Fibroblast of skin of abdomen (primary cell): Measurements from ENCODE around the gene ZC3H14.

Source experiments
- DNase-seq: peaks from one replicate; pipeline ENCODE4 v3.0.0-alpha.2; 2013

Gene ZC3H14

DNA sequence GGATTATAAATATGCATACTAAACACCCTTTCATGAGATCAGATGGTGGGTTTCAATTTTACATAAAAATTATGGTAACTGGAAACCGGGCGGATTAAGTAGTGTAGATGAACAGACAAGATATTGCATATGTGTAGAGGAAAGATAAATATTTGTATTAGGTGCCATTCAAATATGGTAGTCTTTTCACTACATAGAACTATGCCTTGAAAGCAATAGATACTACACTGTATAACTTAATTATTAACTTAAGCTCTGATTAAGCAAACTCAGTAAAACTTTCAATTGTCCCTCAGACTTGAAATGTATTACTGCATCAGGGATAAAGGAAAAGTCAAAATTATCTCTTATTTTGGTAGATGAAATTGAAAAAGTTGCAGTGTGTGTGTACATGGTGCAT, 10.0 kb upstream of the ZC3H14 start:
- DNase-seq: no peak

DNA sequence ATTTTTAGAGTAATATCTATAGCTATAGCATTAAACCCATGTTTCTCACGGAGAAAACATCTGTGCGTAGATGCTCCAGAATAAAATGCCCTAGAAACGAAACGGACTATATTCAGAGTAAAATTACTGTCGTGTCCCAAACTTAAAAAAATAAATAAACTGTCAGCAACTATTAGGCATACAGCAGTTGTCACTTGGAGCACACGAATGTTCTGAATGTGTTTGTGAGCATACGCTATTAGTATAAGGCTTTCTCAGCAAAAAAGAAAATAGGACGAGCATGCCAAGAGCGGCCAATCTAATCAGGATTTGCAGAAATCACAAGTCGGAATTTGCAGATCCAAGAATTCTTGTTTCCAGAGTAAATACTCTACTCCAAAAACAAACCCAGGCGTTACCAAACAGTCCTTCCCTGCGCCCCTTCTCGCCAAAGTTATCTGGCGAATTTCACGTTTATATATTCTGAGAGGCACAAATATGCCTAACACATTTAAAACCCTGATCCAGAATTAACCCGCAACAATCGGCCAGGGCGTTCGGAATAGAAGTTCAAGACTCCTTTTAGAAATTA, 8.9 kb upstream of the ZC3H14 start:
- DNase-seq: no peak

DNA sequence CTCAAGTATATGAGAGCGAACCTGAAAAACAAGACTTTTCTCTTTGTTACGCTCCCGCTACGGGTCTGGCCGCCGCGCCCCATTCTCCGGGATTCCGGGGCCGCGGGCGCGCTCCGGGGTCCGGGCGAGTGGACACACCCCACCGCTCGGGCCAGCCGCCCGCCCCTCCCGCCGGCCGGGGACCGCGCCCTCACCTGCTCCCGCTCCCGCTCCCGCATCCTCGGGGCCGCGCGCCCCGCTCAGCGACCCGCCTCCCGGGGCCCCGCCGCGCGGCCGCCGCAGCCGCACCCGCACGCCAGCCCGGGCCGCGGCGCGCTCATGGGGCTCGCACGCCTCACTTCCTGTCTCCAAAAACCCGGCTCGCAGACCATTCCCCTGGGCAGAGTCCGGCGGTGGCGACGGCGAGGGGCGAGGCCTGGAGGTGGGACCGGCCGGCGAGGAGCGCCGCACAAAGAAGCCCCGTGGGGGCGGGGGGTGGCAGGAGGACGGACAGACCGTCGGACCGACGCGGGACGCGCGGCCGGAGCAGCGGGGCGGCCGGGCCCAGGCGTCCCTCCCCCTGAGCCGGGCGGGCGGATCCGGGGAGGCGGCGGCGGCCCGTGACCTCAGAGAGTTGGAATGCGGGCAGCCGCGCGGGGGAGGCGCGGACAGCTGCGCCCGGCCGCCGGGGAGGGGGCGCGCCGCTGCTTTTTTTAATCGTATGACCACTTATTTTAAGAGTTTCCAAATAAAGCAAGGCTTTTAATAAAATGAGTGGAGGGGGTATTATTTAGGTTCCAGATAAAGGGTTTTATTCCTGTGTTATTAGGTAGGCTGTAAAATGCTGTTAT, 8.2 kb upstream of the ZC3H14 start, which contains the start of gene PTPN21:
Gene PTPN21 (minus strand): TSS at position 551 of the 830 bp plus-strand sequence. CDS start 4,590 bp downstream, outside the sequence.
- peak; percentile 76 for DNase-seq

DNA sequence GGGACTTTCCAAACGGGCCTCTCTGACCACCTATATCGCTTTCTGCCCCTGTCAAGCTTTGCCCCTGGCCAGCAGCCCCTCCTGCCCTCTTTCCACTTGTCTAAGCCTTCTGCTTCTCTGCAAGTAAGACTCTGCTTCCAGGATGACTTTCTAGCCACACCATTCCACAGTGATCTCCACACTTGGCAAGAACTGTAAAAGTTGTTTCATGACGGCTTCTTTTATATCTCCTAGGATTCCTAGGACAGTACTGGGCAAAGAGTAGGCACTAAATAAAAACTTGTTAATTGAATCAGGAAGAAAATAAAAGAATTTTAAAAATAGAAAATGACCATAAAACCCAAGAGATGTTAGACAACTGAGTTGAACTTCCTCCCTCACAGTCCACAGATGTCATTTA, 6.3 kb upstream of the ZC3H14 start:
- DNase-seq: no peak

DNA sequence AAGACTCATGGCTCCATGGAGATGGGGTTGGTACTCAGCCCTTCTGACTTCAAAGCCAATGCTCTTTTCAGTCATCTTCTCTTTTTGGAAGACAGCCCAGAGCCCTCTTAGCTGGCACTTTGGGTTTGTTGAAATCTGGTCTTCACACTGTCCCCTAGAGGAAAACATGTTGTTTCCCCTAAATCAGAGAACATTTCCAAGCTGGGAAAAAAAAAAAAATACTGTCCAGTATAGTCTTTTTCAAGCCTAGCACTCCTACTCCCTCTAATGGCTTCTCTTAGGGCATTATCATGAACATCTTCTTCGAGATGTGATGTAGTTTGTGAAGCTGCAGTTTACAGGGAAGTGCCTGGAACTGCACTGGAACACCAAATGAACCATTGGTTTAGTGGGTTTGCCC, 3.0 kb upstream of the ZC3H14 start:
- DNase-seq: peak; percentile 70

DNA sequence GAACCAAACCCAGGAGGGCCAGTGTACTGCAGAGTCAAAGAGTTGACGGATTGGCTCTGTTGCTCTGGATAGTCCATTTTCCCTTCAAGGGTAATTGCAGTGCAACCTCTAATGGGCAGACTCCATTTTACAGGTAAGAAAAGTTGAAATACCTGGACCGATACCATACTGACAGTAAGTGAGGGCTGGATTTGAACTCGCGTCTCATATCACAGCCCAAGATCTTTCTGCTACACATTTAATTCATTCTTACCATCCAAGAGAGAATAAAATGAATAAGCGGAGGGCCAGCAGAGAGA, 356 bp upstream of the ZC3H14 start:
- no peak for DNase-seq

DNA sequence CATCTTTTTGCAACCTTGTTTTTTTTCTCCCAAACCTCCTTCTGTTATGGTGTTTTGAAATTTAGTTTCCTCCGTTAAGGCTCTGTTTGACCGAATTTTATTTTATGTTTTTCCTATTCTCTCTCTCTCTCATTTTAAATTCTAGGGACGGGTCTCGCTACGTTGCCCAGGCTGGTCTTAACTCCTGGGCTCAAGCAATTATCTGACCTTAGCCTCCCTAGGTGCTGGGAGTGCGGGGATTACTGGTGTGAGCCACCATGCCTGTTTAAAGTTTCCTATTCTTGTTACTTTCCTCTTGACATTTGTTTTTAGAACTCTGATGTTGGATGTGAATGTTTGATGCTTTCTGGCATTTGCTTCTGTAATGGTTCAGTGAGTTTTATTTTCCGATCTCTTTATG, 1.0 kb downstream of the ZC3H14 start:
- DNase-seq: no peak

DNA sequence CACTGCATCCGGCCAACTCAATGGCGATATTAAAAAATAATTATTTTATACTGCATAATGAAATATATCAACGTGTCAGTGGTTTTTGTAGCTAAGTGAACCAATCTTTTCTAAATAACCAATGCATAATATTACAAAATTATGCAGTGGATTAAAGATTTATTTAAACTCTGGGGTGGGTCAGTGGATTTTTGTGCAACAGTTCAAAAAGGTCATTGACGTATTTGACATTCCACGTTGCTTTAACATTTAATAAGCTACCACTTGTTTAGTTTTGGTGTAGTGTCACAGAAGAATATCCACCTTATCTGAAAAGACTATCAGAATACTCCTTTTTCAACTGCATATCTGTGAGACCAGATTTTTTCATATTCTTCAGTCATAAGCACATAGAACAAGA, 2.6 kb downstream of the ZC3H14 start:
- DNase-seq: no peak

DNA sequence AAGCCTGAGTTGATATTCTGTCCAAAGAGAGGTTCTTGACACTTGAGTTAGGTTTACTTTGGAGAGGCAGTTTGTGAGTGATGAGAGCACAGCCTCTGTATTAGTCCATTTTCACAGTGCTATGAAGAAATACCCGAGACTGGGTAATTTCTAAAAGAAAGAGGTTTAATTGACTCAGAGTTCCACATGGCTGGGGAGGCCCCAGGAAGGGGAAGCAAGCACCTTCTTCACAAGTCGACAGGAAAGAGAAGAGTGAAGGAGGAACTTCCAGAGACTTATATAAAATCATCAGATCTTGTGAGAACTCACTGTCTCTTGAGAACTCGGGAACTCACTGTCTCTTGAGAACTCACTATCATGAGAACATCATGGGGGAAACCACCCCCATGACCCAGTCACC, 5.4 kb downstream of the ZC3H14 start:
- no peak for DNase-seq

DNA sequence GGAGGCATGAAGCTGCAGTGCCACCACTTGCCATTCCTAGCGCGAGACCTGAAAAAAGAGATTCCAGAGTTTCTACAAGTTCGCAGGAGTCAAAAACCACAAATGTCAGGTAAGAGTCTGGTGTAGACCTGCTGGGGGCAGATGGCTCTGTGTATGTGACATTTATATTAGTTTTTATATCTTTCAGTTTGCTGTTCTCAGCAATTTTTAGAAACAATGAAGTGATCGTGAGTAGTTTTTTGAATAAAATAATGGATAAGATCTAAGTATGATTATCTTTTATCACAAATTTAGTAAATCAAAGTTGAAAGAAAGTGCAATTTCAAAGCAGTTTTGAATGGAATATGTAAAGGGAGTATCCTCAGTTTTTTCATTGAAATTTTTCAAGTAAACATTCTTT, 9.3 kb downstream of the ZC3H14 start:
- DNase-seq: no peak

DNA sequence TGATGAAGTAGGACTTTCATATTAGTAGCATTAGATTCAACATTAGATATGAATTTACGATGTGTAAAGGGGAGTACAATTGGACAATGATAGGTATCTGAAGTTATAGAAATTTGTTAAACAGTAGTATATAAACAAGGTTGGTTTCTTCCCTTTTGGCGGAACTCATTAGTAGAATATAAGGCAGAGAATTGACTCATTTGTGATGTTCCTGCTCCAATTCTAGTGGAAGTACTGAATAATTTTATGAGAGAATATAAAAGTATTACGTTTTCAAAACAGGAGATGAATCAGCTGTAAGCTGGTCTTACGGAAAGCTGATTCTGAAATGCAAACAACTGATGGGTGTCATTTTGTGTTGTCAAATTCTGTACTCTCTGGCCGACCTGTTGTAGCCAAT, 13.4 kb downstream of the ZC3H14 start:
- DNase-seq: no peak

DNA sequence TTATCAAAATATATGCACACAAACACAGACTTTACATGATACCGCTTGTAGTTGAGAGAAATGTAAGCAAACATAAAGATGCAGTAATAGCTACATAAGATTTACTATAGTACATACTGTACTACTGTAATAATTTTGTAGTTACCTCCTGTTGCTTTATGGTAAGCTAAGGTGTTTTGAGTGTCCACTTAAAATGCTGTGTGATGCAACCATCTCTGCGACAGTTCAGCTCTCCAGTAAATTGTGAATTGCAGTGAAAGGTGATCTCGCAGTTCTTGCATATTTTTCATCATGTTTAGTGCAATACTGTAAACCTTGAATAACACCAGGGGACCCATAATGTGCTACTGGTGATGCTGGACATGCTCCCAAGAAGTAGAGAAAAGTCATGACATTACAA, 21.6 kb downstream of the ZC3H14 start:
- no peak for DNase-seq

DNA sequence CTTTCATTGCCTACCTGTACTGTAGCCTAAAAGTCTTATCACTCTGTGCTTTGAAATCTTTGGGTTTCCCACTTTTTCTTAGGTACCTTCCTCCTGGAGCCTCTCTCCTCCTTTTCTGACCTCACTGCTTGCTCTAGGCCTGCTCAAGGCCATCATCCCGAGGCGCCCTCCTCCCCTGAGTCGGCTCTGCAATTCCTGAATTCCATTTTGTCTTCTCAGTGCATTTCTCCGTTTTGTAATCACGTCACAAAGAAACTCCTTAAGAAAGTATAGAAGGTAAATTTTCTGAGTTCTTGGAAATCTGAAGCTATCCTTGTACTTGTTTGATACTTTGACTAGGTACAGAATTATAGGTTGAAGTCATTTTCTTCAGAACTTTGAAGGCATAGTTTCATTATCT, 25.2 kb downstream of the ZC3H14 start:
- no peak for DNase-seq

DNA sequence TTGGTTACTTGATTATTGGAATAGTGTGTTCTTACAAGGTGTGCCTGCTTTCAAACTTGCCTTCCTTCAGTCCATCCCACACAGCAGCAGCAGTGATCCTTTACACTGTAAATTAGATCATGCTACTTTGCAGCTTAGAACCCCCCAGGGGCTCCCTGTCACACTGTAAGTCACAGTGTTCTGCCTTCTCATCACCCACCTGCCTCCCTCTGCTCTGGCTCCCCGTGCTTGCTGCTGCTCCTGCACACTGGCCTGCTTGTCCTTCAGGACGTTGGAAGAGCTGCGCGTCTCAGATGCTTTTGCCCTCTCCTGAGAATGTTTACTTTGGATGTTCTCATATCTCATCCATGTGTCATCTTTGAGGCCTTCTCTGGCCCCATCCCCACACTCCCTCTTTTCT, 27.3 kb downstream of the ZC3H14 start:
- DNase-seq: no peak

DNA sequence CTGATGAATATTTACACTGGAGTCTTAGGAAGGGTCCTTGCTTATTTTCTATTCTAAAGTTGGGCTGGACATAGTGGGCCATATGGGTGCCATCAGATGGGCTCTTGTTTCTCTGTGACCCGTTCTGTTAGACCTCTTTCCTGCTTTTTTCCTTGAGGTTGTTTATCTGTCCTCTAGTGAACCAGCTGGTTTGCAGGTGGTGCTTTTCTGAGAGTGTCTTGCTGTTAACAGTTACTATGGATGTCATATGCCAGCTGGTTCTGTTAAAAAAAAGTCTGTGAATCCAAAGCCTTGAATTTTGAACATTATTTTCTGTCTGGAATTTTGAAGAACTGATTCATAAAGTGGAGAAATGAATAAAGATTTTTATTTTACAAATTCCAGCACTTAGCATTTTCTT, 29.2 kb downstream of the ZC3H14 start:
- DNase-seq: no peak

DNA sequence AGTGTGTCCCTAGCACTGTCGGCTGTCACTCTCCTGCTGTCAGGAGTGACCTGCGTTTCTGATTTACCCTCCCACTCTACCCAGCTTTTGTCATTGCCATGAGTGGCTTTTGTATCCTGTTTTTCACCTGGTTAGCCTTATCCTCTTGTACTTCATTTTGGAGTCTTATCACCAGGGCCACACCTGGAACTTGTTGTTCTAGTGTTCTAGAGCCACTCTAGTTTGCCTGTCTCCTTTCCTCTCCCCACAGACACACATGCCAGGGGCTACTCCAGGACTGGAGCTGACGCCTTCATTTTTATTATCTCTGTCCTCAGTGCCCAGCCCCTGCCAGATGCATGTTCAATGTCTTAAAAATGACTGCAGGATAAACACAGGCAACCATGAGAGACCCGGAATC, 34.2 kb downstream of the ZC3H14 start:
- DNase-seq: no peak

DNA sequence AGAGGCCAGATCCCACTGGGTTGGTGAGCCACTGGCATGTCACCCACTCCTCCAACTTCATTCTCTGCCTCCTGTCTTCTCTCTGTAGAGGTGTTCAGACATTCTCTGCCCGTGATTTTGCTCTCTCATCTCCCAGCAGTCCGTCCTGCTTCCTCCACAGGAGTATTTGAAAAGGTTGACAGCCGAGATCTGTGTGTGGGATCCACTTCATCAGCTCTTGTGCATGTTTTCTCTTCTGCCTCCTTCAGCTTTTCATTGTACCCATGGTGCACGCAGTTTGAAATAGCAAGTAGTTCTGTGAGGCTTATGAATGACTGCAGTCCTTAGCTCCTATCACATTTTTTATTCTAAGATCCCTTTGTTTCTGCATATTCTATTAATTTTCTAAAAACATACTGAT, 34.8 kb downstream of the ZC3H14 start:
- DNase-seq: no peak

DNA sequence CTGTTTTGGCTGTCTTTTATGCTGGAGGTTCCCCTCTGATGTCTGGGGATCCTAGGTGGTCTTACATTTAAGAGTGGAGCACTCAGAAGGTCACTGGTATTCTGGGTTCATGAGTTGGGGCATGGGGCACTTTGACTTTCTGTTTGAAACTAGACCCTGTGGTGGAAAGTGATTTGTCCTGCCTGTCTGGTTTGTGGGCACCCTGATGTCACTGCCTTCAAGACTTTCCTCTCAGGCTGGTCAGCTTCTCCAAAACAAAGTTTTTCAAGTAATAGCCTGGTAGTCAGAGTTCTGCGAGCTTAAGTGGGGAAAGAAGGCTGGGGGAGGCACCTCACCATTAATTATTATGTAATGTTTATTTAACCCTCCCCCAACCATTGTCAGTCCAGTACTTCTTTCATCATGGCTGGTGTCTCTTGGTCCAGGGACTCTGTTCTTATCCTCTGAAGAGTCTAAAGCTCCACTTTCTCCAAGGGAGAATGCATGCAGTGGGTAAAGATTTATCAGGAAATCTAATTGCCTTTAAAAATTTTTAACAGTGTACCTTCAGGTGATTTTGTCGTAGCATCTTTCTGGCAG, 35.3 kb downstream of the ZC3H14 start:
- no peak for DNase-seq

DNA sequence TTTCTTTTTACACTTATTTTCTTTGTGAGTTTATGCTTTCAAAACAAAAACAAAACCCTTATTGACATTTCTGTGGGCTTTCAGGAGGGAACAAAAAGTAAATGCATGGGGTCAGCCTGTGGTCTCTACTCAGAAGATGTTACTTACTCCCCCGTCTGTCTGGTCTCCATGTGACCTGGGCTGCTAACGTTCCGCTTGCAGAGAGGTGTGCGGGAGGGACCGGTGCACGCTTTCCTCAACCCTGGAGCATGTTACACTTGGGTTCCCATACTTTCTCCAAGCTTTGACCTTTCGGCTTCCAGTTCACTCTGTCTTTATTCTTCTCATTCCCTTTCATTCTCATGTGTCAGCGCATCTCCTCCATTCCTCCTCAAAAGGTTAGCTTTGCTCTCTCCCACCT, 36.5 kb downstream of the ZC3H14 start:
- DNase-seq: no peak

DNA sequence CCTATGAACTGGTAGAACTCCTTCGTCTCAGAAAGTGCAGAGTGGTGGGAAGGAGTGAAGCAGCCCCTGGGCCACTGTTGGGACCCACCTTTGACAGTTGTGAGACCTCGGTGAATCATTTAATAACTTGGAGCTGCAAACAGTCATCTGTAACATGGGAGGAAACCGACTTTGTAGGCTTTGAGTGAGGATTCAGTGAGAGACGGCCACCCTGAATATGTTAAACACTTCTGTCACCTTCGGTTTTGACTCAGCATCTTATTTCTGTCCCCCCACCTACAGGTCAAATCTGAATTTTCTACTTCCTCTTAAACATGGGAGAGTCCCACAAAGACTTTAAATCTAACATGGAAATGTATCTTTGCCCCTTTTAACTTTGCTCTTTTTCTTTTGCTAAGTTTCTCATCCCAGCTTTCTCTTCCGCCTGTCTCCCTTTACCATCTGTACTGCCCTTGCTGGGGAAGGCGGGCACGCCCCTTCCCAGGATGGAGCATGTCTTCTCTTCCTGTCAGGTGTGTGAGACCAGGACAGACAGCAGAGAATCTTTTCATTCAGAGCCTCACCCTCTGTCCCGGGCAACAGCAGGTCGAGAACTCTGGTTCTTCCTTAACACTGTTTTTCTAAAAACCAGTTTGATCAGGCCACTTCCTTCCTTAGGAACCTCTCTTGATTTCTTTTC, 37.1 kb downstream of the ZC3H14 start:
- DNase-seq: no peak

DNA sequence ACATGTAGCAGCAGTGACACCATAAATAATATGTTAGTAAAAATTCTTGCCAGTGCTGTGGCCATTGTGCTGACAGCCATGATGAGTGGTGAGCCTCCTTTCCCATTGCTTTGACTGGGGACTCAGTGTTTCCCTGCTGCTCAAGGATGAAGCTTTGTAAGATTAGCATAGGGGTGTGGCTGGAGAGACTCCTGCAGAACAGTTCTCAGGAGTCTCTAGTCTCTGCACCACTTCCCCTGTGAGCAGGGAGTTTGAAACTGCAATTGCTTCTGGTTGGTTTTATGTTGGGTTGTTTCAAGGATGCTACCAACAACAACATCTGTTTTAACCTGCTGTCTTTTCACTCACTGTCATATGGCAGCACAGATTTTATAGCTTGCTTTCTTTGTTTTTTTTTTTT, 41.4 kb downstream of the ZC3H14 start:
- DNase-seq: no peak

DNA sequence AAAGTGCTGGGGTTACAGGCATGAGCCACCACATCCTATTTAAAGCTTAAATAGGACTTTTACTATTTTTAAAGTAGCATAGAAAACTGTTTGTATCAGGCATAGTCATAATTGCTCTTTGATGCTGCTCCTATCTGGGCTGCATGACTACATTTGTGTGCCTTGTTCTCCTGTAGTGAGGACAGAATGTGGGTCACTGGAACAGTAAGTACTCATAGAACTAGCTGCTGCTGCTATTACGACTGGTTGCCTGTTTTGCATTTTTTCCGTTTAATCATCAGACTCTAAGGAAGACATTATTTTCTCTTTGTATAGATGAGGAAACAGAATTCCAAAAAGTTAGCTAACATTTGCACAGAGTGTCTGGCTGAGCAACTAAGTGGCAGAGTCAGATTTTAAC, 42.8 kb downstream of the ZC3H14 start:
- DNase-seq: no peak

DNA sequence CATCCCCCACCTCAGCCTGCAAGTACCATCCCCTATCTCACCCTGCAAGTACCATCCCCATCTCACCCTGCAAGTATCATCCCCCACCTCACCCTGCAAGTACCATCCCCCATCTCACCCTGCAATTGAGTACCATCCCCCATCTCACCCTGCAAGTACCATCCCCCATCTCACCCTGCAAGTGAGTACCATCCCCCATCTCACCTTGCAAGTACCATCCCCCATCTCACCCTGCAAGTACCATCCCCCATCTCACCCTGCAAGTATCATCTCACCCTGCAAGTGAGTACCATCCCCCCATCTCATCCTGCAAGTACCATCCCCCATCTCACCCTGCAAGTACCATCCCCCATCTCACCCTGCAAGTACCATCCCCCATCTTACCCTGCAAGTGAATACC, 45.0 kb downstream of the ZC3H14 start:
- no peak for DNase-seq

DNA sequence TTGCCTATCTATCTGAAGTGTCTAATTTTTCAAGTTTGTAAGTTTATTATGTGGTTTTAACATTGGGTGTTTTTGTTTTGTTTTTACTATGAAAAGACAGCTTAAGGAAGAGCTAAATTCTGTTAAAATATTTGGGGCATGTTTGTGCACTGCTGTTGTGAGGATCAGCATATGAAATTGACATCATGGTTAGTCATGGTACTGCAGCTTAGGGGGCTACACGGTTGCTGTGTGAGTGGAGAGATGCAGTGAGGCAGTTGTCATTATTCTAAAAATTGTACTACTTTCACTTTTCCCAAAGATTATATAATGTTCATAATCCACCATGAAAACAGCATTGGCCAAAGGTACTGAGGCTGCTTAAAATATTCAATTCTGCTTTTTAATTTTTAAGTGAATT, 49.0 kb downstream of the ZC3H14 start:
- no peak for DNase-seq
